Natural killer cell (primary cell): ENCODE data around the gene LTBP3. TPM values are rescaled to one million over a fixed set of nuclear protein-coding genes. Genes with fewer than 3 reads are reported as not detected.
A peak's percentile ranks its signal among the peaks of the same experiment; 100 is the strongest.

ENCODE experiments used
- ATAC-seq, 3 donors: fragments of 150-1000 bp in 2 of 3; fragments of 200-7000 bp in 1 of 3; cut with Tn5 transposase; 1 replicate in 1 of 3; 2 replicates in 2 of 3; pipeline ENCODE4 v1.10.0; 2021; ENCODE audit warnings: mild to moderate bottlenecking in 2 of 3, moderate library complexity in 2 of 3
- DNase-seq, 2 donors: peaks; one replicate each; pipeline versions ENCODE4 v3.0.0 to v3.0.0-alpha.2; 2013 to 2021; ENCODE audit warnings: mixed read lengths in 1 of 2
- H3K27ac ChIP-seq: one replicate; pipeline ENCODE4 v1.5.1; 2013; ENCODE audit warnings: mild to moderate bottlenecking, low read length
- H3K27me3 ChIP-seq: one replicate; pipeline ENCODE4 v1.6.1; 2013; ENCODE audit warnings: low read length; ENCODE audit not compliant: control insufficient read depth, insufficient read depth
- H3K36me3 ChIP-seq: one replicate; pipeline ENCODE4 v1.6.1; 2013; ENCODE audit warnings: low read length; ENCODE audit not compliant: control insufficient read depth, insufficient read depth
- H3K4me1 ChIP-seq: one replicate; pipeline ENCODE4 v1.6.1; 2013; ENCODE audit warnings: low read length; ENCODE audit not compliant: control insufficient read depth, insufficient read depth
- H3K4me3 ChIP-seq: one replicate; pipeline ENCODE4 v1.5.1; 2013; ENCODE audit warnings: low read length
- H3K9me3 ChIP-seq: one replicate; pipeline ENCODE4 v1.6.1; 2013; ENCODE audit warnings: low read length; ENCODE audit not compliant: control insufficient read depth, insufficient read depth
- H3K27ac Mint-ChIP-seq, 2 donors: one replicate each; pipeline ENCODE4 v1.8.0; 2022; ENCODE audit warnings: mild to moderate bottlenecking in 2 of 2, mixed read lengths in 2 of 2, moderate library complexity in 1 of 2
- H3K27me3 Mint-ChIP-seq, 2 donors: one replicate each; pipeline ENCODE4 v1.8.0; 2022; ENCODE audit warnings: low read depth in 2 of 2, mixed read lengths in 2 of 2
- H3K36me3 Mint-ChIP-seq: one replicate; pipeline ENCODE4 v1.8.0; 2022; ENCODE audit warnings: mixed read lengths
- H3K4me1 Mint-ChIP-seq, 2 donors: one replicate each; pipeline ENCODE4 v1.8.0; 2022; ENCODE audit warnings: mixed read lengths in 2 of 2
- H3K4me3 Mint-ChIP-seq: one replicate; pipeline ENCODE4 v1.8.0; 2022; ENCODE audit warnings: mild to moderate bottlenecking, moderate library complexity, mixed read lengths
- H3K9me3 Mint-ChIP-seq, 2 donors: one replicate each; pipeline ENCODE4 v1.8.0; 2022; ENCODE audit warnings: mixed read lengths in 2 of 2
- CTCF ChIP-seq: fragments of 200-600 bp; IDR thresholded peaks from one replicate; pipeline ENCODE4 v1.8.0; 2022; ENCODE audit warnings: antibody characterized with exemption
- WGBS: methylation state at CpG from one replicate; pipeline ENCODE4 v1.1.7; 2013; ENCODE audit warnings: missing lambda C conversion rate; ENCODE audit not compliant: insufficient coverage; 5-methylcytosine and 5-hydroxymethylcytosine counted together
- intact Hi-C: fragments of 100-400 bp; cut with micrococcal nuclease; formaldehyde crosslinking; loops from one replicate; pipeline ENCODE4 v1.14.2; 2022
- total RNA-seq, 4 donors: library from RNA; stranded (reverse); fragments of 120-200 nt in 1 of 4; gene quantifications; one replicate each; pipeline versions ENCODE4 v1.2.3 to v1.2.4, GENCODE V29; 2013 to 2022

LTBP3 gene
- total RNA-seq, 3 donors from 2014 or later (not counting 1 experiment from before 2014, with no cell fraction given) = 121 to 155 (median 140) TPM

GRCh38 chr11:65532388-65533064, 25.6 kb downstream of the LTBP3 start:
- Histone ChIP-seq H3K27ac (no peak overlapping the region), H3K9me3 (no peaks in the 10 kb centered on the region), H3K36me3 (peaks cover 55% of the 10 kb centered on the region), H3K4me3 (no peak overlapping the region), H3K27me3 (no peaks in the 10 kb centered on the region), H3K4me1 (no peaks in the 10 kb centered on the region)
- WGBS = 96% methylated on average over 15 of the region's 15 CpGs
- intact Hi-C loops = no loop called here
- no peak overlapping the region for H3K4me3 Mint-ChIP-seq
- DNase-seq (no peak), ATAC-seq (no peak)
- H3K36me3 Mint-ChIP-seq = no peaks in the 10 kb centered on the region
- H3K27me3 Mint-ChIP-seq = no peaks in the 10 kb centered on the region
- peaks cover 3 to 6% of the 10 kb centered on the region in 2 donors for H3K4me1 Mint-ChIP-seq
- no peak for TF ChIP-seq CTCF
- no peaks in the 10 kb centered on the region for H3K9me3 Mint-ChIP-seq
- H3K27ac Mint-ChIP-seq = peak overlapping the region in 1 of 2 donors; percentile 43

- ATAC-seq (peak; percentile 31 to 54 (median 45)), DNase-seq (peak in 1 of 2 donors; percentile 64)
- H3K36me3 ChIP-seq = peaks cover 46% of the 10 kb centered on the region
- H3K27me3 Mint-ChIP-seq = no peaks in the 10 kb centered on the region
- no peaks in the 10 kb centered on the region for H3K9me3 ChIP-seq
- WGBS = 83% methylated on average over 5 of the region's 5 CpGs
- H3K4me3 ChIP-seq = no peak overlapping the region
- peaks cover 6 to 11% of the 10 kb centered on the region in 2 donors for H3K4me1 Mint-ChIP-seq
- TF ChIP-seq CTCF = no peak
- peaks cover 17% of the 10 kb centered on the region for H3K4me1 ChIP-seq
- H3K36me3 Mint-ChIP-seq = no peaks in the 10 kb centered on the region
- intact Hi-C loops = no loop called here
- H3K27me3 ChIP-seq = no peaks in the 10 kb centered on the region
- H3K4me3 Mint-ChIP-seq = no peak overlapping the region
- H3K27ac Mint-ChIP-seq = peak overlapping the region in 1 of 2 donors; percentile 29
- H3K9me3 Mint-ChIP-seq = no peaks in the 10 kb centered on the region
- no peak overlapping the region for H3K27ac ChIP-seq
These were observed 28.0 kb downstream of the LTBP3 start for GRCh38 chr11:65530157-65530496.

GRCh38 chr11:65529475-65530156, 28.5 kb downstream of the LTBP3 start:
- Histone ChIP-seq H3K4me3 (no peak overlapping the region), H3K27me3 (no peaks in the 10 kb centered on the region), H3K4me1 (peaks cover 17% of the 10 kb centered on the region), H3K27ac (no peak overlapping the region), H3K9me3 (no peaks in the 10 kb centered on the region), H3K36me3 (peaks cover 46% of the 10 kb centered on the region)
- no peak for TF ChIP-seq CTCF
- 93% methylated on average over 10 of the region's 10 CpGs for WGBS
- Mint-ChIP-seq H3K36me3 (no peaks in the 10 kb centered on the region), H3K27me3 (no peaks in the 10 kb centered on the region), H3K4me3 (no peak overlapping the region), H3K27ac (peak overlapping the region in 1 of 2 donors; percentile 29), H3K9me3 (no peaks in the 10 kb centered on the region), H3K4me1 (peaks cover 5 to 12% of the 10 kb centered on the region in 2 donors)
- intact Hi-C loops = no loop called here
- ATAC-seq (no peak), DNase-seq (no peak)
